CD4-positive, alpha-beta T cell treated with Interleukin-17A for 1 hour (primary cell): ENCODE measurements around the gene CSNK1E.

ENCODE experiments used
- DNase-seq: peaks from one replicate; pipeline ENCODE4 v3.0.0-alpha.2; 2020

Gene CSNK1E

DNA sequence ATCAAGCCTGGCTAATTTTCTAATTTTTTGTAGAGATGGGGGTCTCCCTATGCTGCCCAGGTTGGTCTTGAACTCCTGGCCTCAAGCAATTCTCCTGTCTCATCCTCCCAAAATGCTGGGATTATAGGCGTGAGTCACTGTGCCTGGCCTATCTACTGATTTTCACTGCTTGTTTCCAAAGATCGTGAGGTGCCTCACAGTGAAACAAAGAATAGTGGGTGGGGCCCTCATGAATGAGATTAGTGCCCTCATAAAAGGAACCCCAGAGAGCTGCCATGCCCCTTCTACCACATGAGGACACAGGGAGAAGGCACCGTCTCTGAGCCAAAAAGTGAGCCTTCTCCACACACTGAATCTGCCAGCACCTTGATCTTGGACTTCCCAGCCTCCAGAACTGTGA is 67.9 kb downstream of the CSNK1E start:
- DNase-seq, result no peak

DNA sequence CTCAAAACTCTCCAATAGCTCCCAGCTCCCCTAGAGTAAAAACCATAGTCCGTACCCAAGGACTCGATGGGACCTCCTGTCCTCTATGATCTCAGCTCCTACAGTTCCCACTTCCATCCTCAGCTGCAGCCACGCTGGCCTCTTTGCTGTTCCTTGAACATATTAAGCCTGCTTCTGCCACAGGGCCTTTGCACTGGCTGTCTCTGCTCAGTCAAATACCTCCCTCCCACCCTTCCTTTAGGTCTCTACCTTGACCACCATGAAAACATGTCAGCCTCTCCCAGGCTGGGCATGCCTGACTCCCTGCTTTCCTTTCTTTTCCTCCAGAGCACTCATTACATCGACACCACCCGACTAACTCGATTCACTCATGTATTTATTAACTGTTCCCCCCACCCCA is 69.0 kb downstream of the CSNK1E start:
- no peak for DNase-seq

DNA sequence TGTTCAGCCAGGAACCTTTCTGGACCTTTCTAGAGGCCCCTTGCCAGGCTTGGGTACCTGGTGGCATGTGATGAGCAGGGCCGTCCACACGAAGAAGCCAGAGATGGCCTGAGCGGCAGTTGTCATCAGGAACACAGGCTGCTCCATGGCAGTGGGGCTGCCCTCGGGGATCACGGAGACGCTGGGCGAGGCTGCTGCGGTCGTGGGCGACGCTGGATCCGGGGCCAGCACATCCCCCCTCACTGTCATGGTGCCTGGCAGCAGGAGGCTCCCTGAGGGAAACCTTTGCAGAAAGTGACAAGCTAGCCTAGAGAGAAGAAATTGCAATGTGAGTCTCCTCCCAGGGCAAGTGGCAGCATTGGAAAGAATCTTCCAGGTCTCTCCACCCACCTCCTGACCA is 69.5 kb downstream of the CSNK1E start:
- no peak for DNase-seq

DNA sequence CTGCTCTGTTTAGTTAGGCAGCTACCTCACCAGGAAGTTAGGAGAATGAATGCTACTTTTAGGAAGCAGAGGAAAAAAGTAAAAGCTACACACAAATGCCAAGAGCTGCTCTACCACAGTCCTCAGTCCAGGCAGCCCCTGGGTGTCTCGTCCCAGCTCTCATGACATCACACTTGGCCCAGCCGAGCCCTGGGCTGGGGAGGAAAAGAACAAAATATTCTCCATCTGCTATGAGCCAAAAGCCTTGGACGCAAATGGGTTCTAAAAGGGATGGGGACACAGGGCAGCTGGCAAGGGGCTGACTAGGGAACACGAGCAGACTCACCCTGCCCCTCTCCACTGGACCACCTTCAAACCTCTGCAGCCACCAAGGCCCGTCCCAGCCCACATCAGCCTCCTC is 70.5 kb downstream of the CSNK1E start:
- DNase-seq, result no peak

DNA sequence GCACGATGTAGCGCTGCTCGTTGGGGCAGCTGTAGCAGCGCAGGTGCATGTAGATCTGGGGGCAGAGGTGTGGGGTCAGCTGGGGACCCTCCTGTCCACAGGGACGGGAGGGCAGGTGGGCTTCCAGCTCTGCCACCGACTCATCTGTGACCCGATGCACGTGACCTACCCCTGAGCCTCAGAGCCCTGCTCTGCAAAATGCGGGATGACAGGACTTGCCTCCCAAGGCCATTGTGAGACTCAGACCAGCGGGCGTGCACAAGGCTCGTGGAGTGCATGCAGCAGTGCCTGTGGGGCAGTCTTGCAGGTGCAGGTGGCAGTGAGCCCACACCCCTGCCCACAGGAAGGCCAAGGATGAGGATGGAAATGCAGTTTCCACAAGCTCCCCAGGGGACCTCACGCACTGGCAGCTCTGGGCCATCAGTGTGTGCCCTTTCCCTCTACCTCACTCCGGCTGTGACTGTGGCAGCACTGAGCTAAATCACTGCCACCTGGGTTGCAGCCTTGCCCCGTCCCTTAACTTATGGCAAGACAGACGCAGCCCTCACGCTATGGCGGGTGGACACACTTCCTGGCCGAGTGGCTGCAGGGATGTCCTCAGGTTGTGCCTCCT is 71.1 kb downstream of the CSNK1E start:
- no peak for DNase-seq

DNA sequence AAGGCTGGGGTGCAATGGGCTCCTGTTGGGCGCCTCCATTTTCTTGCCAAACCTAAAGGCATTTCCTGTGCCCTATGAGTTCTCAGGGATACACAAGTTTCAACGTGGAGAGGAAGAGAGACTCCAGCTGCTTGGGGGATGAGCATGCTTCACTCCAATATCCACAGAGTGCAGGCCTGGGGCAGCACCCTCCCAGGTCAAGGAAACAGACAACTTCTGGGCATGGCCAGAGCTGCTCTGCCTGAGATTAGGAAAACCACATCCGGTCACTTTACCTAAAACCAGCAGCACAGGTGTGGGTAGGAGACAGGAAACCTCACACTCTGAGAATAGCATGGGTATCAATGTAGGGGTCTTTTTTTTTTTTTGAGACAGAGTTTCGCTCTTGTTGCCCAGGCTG is 73.1 kb downstream of the CSNK1E start:
- DNase-seq, result no peak

DNA sequence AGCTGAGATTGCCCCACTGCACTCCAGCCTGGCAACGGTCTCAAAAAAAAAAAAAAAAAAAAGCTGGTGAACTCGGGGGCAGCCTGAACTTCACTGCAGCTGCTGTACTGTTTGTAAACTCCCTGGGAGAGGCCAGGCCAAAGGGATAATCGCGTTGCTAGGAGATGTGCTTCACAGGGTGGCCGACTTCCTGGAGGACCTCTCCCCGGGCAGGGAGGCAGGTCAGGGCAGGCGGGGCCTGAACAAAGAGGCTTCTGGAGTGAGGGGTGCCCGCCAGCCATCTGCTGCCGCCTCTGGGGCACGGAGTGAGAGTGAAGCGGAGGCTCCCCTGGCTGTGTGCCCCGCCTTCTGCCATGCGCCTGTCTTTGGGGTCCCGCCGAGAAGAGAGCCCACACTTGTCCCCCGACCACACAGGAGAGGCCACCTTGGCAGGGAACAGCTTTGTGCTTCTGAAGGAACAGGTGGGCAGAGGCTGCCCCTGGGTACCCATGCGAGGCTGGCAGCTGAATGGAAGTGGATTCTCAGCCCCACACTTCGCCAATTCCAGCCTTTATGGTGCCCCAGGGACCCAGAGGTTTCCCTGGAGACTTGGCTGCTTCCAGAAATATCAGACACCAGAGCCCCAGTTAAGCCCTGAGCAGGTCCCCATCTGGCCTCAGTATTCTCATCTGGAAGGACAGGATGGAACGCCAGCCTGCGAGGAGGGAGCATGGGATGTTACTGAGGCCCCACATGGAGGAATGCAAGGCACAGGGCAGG is 74.0 kb downstream of the CSNK1E start:
- no peak for DNase-seq

DNA sequence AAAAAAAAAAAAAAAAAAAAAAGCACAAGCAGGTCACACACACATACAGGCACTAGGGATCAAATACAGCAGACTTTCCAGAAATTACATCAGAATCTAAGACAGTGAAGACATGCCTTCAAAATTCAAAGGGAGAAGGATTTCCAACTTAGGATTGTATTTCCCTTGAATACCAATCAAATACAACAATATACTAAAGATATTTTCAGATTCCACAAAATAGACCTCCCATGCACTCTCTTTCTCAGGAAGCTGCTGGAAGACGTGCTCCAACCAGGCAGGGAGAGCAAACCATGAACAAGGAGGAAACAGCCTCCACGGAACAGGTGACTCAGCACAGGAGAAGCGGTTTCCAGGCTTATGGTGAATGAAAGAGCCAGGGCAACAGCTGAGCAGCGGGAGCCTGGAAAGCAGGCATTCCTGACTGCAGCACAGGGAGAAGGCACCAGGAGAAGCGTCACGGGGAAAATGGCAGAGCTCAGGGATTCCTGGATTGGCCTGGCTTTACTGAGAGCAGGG is 76.4 kb downstream of the CSNK1E start:
- DNase-seq, result no peak
